Measurements from ENCODE around the gene C2. TPM values are rescaled to one million over a fixed set of nuclear protein-coding genes. Genes with fewer than 3 reads are reported as not detected.
"Not testable (repeated sequence)": the region's sequence is repeated elsewhere in the genome, so short reads cannot be mapped to it uniquely, and the experiment has no call there.

Gene C2
- polyA plus RNA-seq, 1 of the 3 experiments (the other 2 are of a cell fraction), result 0.43 TPM

- TF ChIP-seq MXI1 (IDR thresholded peaks at IDR 0.05; ENCODE audit: low read depth, low read length) (no peak), FOSL2 (IDR thresholded peaks at IDR 0.05; ENCODE audit: borderline replicate concordance, low read depth) (no peak), RXRA (IDR thresholded peaks at IDR 0.05; ENCODE audit: borderline replicate concordance, low read depth) (no peak), TCF12 (IDR thresholded peaks at IDR 0.05) (no peak), USF2 (IDR thresholded peaks at IDR 0.05; ENCODE audit: borderline replicate concordance, low read depth, low read length) (no peak), SIN3A (IDR thresholded peaks at IDR 0.05; ENCODE audit: borderline replicate concordance, low read depth, low read length) (no peak), FOXM1 (IDR thresholded peaks at IDR 0.05; ENCODE audit: low read depth) (no peak), POLR2AphosphoS5 (IDR thresholded peaks at IDR 0.05; ENCODE audit: low read depth, low read length) (no peak), GABPA (IDR thresholded peaks at IDR 0.05; ENCODE audit: low read depth) (no peak), FOXJ3 (CRISPR knock-in tag; IDR thresholded peaks at IDR 0.05) (no peak), ELF1 (IDR thresholded peaks at IDR 0.05) (no peak), TAF1 (IDR thresholded peaks at IDR 0.05; ENCODE audit: borderline replicate concordance, low read depth, low read length) (no peak), NFIC (IDR thresholded peaks at IDR 0.05; ENCODE audit: borderline replicate concordance) (no peak), NRF1 (IDR thresholded peaks at IDR 0.05; ENCODE audit: low read depth, low read length) (no peak)
- TF ChIP-seq, protein P1, sequence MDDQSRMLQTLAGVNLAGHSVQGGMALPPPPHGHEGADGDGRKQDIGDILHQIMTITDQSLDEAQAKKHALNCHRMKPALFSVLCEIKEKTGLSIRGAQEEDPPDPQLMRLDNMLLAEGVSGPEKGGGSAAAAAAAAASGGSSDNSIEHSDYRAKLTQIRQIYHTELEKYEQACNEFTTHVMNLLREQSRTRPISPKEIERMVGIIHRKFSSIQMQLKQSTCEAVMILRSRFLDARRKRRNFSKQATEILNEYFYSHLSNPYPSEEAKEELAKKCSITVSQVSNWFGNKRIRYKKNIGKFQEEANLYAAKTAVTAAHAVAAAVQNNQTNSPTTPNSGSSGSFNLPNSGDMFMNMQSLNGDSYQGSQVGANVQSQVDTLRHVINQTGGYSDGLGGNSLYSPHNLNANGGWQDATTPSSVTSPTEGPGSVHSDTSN (IDR thresholded peaks at IDR 0.05), result no peak
- TF ChIP-seq, protein P2, sequence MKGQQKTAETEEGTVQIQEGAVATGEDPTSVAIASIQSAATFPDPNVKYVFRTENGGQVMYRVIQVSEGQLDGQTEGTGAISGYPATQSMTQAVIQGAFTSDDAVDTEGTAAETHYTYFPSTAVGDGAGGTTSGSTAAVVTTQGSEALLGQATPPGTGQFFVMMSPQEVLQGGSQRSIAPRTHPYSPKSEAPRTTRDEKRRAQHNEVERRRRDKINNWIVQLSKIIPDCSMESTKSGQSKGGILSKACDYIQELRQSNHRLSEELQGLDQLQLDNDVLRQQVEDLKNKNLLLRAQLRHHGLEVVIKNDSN (IDR thresholded peaks at IDR 0.05; ENCODE audit: borderline replicate concordance, low read depth), result no peak
- ChIA-PET CTCF (interaction anchor here (1.8 kb wide), 1 partner anchor 27 kb away, joined by 6 read pairs; no protein-coding TSS in a partner anchor), POLR2A (no interaction called here)
- Histone ChIP-seq H3K9me2 (no peaks in the 10 kb centered on the region), H3F3A (replicated peaks; ENCODE audit: insufficient read depth) (no peaks in the 10 kb centered on the region), H3K27me3 (ENCODE audit: insufficient read depth) (no peaks in the 10 kb centered on the region), H3K79me2 (ENCODE audit: insufficient read depth) (peaks cover 15% of the 10 kb centered on the region), H3K9ac (no peak overlapping the region), H2AFZ (ENCODE audit: low read depth) (no peak overlapping the region), H3K4me3 (ENCODE audit: low read depth in 2 of 2, low read length in 1 of 2) (no peak overlapping the region), H3K9me3 (no peaks in the 10 kb centered on the region), H3K36me3 (replicated peaks in 1 of 2; ENCODE audit: control insufficient read depth in 1 of 2, insufficient read depth in 2 of 2, low read length in 1 of 2) (peaks cover 8 to 17% of the 10 kb centered on the region in 2 experiments), H3K4me1 (ENCODE audit: control insufficient read depth in 1 of 2, insufficient read depth in 2 of 2, low read depth in 1 of 2, low read length in 1 of 2) (no peaks in the 10 kb centered on the region), H3K4me2 (no peak overlapping the region), H4K20me1 (ENCODE audit: insufficient read depth) (no peaks in the 10 kb centered on the region), H3K27ac (ENCODE audit: low read depth in 2 of 2, low read length in 1 of 2) (no peak overlapping the region)
- no peak for DNase-seq
- WGBS (ENCODE audit: low lambda C conversion rate), result 83% methylated on average over 2 of the region's 3 CpGs
Observed at GRCh38 chr6:31979238-31979898, 51.9 kb downstream of the C2 start.

- H3K9me2 ChIP-seq; POLR2A ChIA-PET; H3F3A ChIP-seq (replicated peaks; ENCODE audit: insufficient read depth); H3K27me3 ChIP-seq (ENCODE audit: insufficient read depth); H4K20me1 ChIP-seq (ENCODE audit: insufficient read depth); DNase-seq; H2AFZ ChIP-seq (ENCODE audit: low read depth); H3K79me2 ChIP-seq (ENCODE audit: insufficient read depth); H3K9ac ChIP-seq; CTCF ChIA-PET; H3K4me2 ChIP-seq; H3K9me3 ChIP-seq; H3K4me1 ChIP-seq (ENCODE audit: control insufficient read depth in 1 of 2, insufficient read depth in 2 of 2, low read depth in 1 of 2, low read length in 1 of 2); H3K4me3 ChIP-seq (ENCODE audit: low read depth in 2 of 2, low read length in 1 of 2); H3K27ac ChIP-seq (ENCODE audit: low read depth in 2 of 2, low read length in 1 of 2): not testable (repeated sequence)
- peaks cover 8 to 17% of the 10 kb centered on the region in 2 experiments for H3K36me3 ChIP-seq (replicated peaks in 1 of 2; ENCODE audit: control insufficient read depth in 1 of 2, insufficient read depth in 2 of 2, low read length in 1 of 2)
- 71% methylated on average over 1 of the region's 13 CpGs for WGBS (ENCODE audit: low lambda C conversion rate)
Observed at GRCh38 chr6:31980195-31980876, 52.8 kb downstream of the C2 start.

- H2AFZ ChIP-seq (ENCODE audit: low read depth); H3K9me3 ChIP-seq; H3K27me3 ChIP-seq (ENCODE audit: insufficient read depth); H3K27ac ChIP-seq (ENCODE audit: low read depth in 2 of 2, low read length in 1 of 2); H3K4me3 ChIP-seq (ENCODE audit: low read depth in 2 of 2, low read length in 1 of 2); H3K4me1 ChIP-seq (ENCODE audit: control insufficient read depth in 1 of 2, insufficient read depth in 2 of 2, low read depth in 1 of 2, low read length in 1 of 2); H3K79me2 ChIP-seq (ENCODE audit: insufficient read depth); H3K9me2 ChIP-seq; H3F3A ChIP-seq (replicated peaks; ENCODE audit: insufficient read depth); CTCF ChIA-PET; H3K9ac ChIP-seq; POLR2A ChIA-PET; H3K4me2 ChIP-seq; H4K20me1 ChIP-seq (ENCODE audit: insufficient read depth); DNase-seq: not testable (repeated sequence)
- H3K36me3 ChIP-seq (replicated peaks in 1 of 2; ENCODE audit: control insufficient read depth in 1 of 2, insufficient read depth in 2 of 2, low read length in 1 of 2), result peaks cover 8 to 17% of the 10 kb centered on the region in 2 experiments
- WGBS (ENCODE audit: low lambda C conversion rate), result no CpG with 5 or more reads among the region's 5 CpGs
Observed at GRCh38 chr6:31980998-31981397, 53.5 kb downstream of the C2 start.

Measured in SK-N-SH (cell line).